Activated CD4-positive, alpha-beta T cell treated with anti-CD3 and anti-CD28 coated beads, Interleukin-10, Interleukin-2, amounts not matched to agents 100 ng/mL and 50 ng/mL, durations not matched to agents 16 hours and 8 hours (primary cell): ENCODE data around the gene TEC.
A peak's percentile ranks its signal among the peaks of the same experiment; 100 is the strongest.

Source experiments
- DNase-seq: peaks from one replicate; pipeline ENCODE4 v3.0.0-alpha.2; 2020

Gene TEC

GRCh38 chr4:48267574-48267973 is 2.1 kb downstream of the TEC start:
- no peak for DNase-seq

- no peak for DNase-seq
These were observed 2.9 kb downstream of the TEC start for GRCh38 chr4:48266781-48267180.

DNA sequence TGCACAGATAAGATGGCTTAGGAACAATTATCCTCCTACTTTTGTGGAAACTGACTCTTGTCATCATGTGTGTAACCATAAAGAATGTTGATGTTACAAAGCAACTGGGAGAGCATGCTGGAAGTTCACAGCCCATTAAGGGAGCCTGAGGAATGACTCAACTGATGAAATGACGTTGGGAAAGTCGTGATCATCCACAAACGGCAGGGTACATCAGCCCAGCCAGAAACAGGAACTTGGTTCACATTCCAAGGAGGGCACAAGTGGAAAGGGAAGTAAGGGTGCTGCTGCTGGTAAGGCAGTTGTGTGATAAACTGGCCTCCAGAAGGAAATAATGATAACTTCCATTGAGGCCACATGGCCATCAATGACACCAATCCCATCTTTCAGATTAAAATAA is 6.7 kb downstream of the TEC start:
- no peak for DNase-seq

GRCh38 chr4:48262484-48262883 is 7.2 kb downstream of the TEC start:
- no peak for DNase-seq

DNA sequence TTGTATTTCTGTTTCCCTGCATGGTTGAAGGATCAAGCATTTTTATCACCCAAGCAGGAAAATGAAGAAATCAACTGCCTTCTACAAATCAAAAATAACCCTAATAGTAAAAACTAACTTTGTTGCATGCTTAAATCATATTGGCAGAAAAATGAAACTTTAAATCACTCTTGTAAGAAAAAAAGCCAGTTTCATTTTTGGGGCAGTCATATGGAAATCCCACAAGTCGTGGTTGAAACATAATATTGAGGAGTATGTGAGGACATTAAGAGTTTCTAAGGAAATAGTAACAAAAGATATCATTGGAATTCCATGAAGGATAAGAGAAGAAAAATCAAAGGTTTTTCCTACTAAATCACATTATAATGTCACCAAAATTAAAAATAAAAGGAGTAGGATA is 8.4 kb downstream of the TEC start:
- DNase-seq, result no peak

- DNase-seq, result no peak
These were observed 9.9 kb downstream of the TEC start for GRCh38 chr4:48259748-48260147.

DNA sequence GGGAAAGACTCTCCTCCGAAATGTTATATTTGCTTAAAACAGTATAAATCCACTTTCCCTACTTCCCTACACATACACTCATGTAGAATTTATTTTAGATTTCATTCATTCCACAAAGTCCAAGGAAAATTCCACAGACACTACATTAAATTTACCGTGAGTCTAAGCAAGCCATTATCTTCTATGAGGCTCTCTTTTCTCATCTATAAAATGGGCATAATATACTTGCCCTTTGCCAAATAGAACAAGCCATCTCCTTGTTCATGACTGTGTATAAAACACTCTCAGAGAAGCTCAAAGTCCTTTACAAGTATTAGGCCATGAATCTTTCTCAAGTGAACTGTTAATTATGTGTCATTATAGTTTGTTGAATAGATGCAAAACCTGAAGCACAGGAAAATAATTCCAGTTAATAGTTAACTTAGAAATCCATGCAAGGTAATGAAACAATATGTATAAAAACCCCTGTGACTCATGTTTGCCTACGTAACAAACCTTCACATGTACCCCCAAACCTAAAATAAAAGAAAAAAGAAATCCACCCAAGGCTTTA is 10.7 kb downstream of the TEC start:
- DNase-seq, result no peak

GRCh38 chr4:48255959-48256342 is 13.7 kb downstream of the TEC start:
- DNase-seq, result no peak

GRCh38 chr4:48255072-48255958 is 14.3 kb downstream of the TEC start:
- DNase-seq, result no peak

- DNase-seq, result no peak
These were observed 15.1 kb downstream of the TEC start for GRCh38 chr4:48254381-48255071.

- DNase-seq, result no peak
These were observed 17.3 kb downstream of the TEC start for GRCh38 chr4:48252313-48252712.

- DNase-seq, result no peak
These were observed 18.7 kb downstream of the TEC start for GRCh38 chr4:48250980-48251379.

DNA sequence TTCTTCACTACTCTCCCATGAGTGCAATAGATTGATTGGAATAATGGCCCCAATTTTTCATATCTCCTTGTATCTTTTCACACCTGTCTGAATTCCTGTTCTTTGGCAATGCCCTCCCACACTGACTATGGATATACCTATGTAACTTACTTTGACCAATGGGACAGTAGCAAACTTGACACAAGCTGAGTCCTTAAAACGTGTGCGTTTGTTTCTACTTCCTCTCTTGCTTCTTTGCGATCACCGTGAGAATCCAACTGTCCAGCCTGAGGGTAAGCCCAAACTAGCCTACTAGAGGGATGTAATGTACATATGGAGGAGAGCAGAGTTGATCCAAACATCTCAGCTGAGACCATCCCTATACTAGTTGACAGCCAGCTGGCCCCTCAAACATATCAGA is 19.3 kb downstream of the TEC start:
- DNase-seq, result no peak

- no peak for DNase-seq
These were observed 20.3 kb downstream of the TEC start for GRCh38 chr4:48249378-48249777.

DNA sequence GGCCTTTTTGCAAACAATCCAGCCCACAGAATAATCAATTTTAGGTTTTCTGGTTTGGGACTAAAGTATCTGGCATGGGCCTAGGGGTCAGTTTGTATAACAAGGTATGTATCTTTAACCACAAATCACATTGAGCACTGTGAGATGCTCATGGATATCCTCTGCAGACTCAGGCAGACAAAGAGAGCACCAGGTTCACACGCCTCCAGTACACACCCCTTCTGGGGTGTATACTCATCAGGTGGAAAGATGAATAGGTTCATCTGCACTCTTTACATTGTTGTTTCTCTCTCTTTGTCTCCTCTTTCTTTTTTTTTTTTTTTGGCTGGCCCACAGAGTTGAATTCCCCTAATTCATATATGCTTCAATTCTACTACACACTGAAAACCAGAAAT is 21.1 kb downstream of the TEC start:
- no peak for DNase-seq

DNA sequence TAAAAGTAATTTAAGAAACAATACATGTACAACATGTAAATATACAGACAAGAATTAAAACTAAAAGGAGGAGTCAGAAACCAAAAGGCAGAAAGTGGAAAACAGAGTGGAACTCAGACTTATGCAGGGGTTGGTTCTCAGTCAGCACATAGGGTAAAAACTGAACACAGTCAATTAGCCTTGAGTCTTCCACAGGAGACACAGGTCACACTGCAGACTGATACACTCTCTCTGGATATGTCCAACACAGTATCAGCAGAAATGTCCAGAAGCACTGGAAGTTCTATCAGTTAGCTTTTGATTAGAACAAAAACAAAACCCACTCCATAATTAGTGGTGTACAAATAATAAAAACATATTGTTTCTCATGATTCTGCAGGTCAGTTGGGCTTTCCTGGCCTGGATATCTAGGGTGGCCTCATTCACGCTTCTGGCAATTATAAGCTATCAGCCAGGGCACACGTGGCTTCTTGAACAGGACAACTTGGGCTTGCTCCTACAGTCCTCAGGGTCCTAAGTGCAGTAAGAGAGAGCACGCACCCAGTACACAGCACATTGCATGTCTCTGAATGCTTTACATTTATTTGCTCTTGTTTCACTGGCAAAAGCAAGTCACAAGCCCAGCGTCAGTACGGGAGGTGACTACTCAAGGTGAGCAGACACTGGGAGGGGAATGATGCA is 21.6 kb downstream of the TEC start:
- DNase-seq, result no peak

GRCh38 chr4:48247142-48247877 is 22.3 kb downstream of the TEC start:
- DNase-seq, result peak; percentile 15

GRCh38 chr4:48244665-48245064 is 25.0 kb downstream of the TEC start:
- DNase-seq, result no peak

DNA sequence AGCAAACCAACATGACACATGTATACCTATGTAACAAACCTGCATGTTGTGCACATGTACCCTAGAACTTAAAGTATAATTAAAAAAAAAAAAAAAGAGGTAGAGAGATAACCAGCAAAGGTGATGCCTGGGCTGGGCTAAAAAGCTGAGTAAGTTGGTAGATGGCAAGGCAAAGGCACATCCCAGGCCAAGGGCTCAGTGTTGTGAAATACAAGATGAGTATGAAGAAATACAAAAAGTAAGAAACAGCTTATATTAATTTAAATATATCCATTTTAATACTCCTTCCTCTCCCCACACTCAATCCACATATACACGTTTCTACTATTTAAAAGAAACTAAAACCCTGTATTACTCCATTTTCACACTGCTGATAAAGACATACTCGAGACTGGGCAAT is 25.8 kb downstream of the TEC start:
- DNase-seq, result no peak

DNA sequence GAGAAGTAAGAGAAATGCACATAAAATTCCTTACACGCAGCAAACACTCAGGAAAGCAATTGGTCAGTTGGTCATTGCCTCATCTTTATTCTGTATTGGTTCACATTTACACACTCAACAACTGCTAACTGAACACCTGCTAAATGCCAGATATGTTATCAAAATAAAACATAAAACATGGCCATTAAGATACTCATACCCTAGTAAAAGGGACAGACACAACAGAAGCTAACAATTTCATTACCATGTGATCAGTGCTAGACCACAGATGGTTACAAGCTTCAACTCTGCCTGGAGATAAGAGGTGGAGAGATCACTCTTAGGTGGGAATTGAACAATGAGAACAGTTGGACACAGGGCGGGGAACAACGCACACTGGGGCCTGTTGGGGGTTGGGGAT is 26.2 kb downstream of the TEC start:
- DNase-seq, result no peak

GRCh38 chr4:48242511-48243195 is 27.0 kb downstream of the TEC start:
- no peak for DNase-seq

DNA sequence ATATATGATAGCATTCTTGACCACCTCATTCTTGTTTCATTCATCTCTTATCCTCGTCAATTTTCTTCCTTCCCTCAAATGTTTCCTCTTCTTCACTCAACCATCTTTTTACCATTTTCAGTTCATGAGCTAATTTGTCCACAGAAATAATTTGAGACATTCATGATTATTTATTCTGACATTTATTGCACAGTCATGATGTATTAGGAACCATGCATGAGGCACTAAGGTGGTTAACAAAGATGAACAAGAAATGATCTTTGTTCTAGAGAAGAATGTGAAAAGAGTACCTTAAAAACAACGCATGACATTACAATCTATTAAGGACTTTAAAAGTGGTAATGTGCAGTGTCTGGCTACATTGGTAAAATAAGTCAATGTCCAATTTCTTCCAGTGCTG is 27.9 kb downstream of the TEC start:
- no peak for DNase-seq
